Mesothelial cell of epicardium (in vitro differentiated cells): ENCODE results near the gene CHSY3. TPM values are rescaled to one million over a fixed set of nuclear protein-coding genes. Genes with fewer than 3 reads are reported as not detected.

Experiments
- DNase-seq, 2 experiments: peaks; one replicate each; pipeline ENCODE4 v3.0.0; 2021; ENCODE audit warnings: low spot score in 2 of 2; ENCODE audit not compliant: unreplicated experiment in 2 of 2
- H3K27ac Mint-ChIP-seq: 2 replicates; pipeline ENCODE4 v1.8.0; 2021; ENCODE audit warnings: mixed read lengths
- H3K27me3 Mint-ChIP-seq: 2 replicates; pipeline ENCODE4 v1.8.0; 2021; ENCODE audit warnings: low read depth, mixed read lengths
- H3K36me3 Mint-ChIP-seq: 2 replicates; pipeline ENCODE4 v1.8.0; 2021; ENCODE audit warnings: mixed read lengths
- H3K4me1 Mint-ChIP-seq: 2 replicates; pipeline ENCODE4 v1.8.0; 2021; ENCODE audit warnings: mixed read lengths
- H3K4me3 Mint-ChIP-seq: 2 replicates; pipeline ENCODE4 v1.8.0; 2021; ENCODE audit warnings: mild to moderate bottlenecking, moderate library complexity, mixed read lengths
- H3K9me3 Mint-ChIP-seq: 2 replicates; pipeline ENCODE4 v1.8.0; 2021; ENCODE audit warnings: mixed read lengths
- total RNA-seq: library from RNA; stranded (reverse); gene quantifications from 3 replicates; pipeline ENCODE4 v1.2.1, GENCODE V29; 2021
- TF ChIP-seq, protein P1 (sequence below): fragments of 200-600 bp; sonication (generic); IDR thresholded peaks from one replicate; pipeline ENCODE4 v1.5.0; 2021; ENCODE audit warnings: antibody characterized with exemption; ENCODE audit not compliant: unreplicated experiment

CHSY3 gene
- total RNA-seq, 1 donor from 2014 or later, result 4.8 TPM

DNA sequence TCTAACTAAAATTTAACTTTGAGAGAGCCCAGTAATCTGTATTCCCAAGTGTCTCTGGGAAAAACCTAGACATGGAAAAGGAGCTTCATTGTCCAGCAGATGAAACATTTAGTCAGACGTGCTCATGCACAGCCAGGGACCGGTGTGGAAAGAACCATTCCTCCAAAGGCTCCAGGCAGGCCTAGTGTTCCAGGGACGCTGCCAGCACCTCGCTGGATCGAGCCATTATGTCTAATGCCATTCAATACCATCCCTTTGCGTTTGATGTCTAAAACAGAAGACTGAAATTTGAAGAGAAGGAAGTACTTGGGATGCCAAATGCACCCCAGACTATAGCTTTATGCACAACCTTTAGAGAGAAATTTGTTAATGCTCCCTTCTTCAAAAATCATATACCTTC, 1.4 kb upstream of the CHSY3 start:
- TF ChIP-seq, protein P1, sequence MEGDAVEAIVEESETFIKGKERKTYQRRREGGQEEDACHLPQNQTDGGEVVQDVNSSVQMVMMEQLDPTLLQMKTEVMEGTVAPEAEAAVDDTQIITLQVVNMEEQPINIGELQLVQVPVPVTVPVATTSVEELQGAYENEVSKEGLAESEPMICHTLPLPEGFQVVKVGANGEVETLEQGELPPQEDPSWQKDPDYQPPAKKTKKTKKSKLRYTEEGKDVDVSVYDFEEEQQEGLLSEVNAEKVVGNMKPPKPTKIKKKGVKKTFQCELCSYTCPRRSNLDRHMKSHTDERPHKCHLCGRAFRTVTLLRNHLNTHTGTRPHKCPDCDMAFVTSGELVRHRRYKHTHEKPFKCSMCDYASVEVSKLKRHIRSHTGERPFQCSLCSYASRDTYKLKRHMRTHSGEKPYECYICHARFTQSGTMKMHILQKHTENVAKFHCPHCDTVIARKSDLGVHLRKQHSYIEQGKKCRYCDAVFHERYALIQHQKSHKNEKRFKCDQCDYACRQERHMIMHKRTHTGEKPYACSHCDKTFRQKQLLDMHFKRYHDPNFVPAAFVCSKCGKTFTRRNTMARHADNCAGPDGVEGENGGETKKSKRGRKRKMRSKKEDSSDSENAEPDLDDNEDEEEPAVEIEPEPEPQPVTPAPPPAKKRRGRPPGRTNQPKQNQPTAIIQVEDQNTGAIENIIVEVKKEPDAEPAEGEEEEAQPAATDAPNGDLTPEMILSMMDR, result no peak
- peaks cover 59% of the 10 kb centered on the region for H3K27me3 Mint-ChIP-seq
- DNase-seq, result no peak
- no peaks in the 10 kb centered on the region for H3K36me3 Mint-ChIP-seq
- H3K9me3 Mint-ChIP-seq, result no peaks in the 10 kb centered on the region
- no peak overlapping the region for H3K27ac Mint-ChIP-seq
- H3K4me3 Mint-ChIP-seq, result peak overlapping the region; percentile 26
- H3K4me1 Mint-ChIP-seq, result peaks cover 18% of the 10 kb centered on the region

DNA sequence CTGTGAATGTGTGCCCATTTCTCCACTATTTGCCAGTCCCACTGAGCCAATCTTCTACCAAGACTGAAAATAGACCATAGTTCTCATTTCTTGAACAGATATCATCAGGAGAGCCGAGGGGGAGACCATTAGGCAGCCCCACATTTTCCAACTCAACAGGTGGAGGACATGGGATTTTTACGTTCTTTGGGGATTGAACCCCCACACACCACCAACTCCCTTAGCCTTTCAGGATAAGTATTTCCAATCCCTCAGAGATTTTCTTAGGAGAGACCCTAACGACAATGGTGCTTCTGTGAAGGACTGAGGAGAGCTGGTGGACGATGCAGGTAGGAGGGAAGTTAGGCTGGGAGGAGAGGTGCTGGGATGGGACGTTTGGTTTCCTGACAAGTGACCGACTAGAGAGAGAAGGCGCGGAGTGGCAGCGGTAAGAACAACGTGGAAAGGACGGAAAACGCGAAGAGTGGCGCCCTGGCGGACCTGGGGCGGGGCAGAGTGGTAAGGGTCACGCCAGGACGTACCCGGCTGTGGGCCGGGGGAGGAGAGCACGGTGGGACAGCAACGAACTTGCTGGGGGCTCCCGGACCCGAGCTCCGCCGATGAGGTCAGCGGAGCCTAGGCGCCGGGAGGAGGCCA, 681 bp upstream of the CHSY3 start:
- H3K36me3 Mint-ChIP-seq, result no peaks in the 10 kb centered on the region
- H3K27me3 Mint-ChIP-seq, result peaks cover 61% of the 10 kb centered on the region
- peak overlapping the region; percentile 11 for H3K27ac Mint-ChIP-seq
- H3K4me3 Mint-ChIP-seq, result peak overlapping the region; percentile 75
- H3K9me3 Mint-ChIP-seq, result no peaks in the 10 kb centered on the region
- TF ChIP-seq, protein P1, result no peak
- H3K4me1 Mint-ChIP-seq, result peaks cover 18% of the 10 kb centered on the region
- no peak for DNase-seq

DNA sequence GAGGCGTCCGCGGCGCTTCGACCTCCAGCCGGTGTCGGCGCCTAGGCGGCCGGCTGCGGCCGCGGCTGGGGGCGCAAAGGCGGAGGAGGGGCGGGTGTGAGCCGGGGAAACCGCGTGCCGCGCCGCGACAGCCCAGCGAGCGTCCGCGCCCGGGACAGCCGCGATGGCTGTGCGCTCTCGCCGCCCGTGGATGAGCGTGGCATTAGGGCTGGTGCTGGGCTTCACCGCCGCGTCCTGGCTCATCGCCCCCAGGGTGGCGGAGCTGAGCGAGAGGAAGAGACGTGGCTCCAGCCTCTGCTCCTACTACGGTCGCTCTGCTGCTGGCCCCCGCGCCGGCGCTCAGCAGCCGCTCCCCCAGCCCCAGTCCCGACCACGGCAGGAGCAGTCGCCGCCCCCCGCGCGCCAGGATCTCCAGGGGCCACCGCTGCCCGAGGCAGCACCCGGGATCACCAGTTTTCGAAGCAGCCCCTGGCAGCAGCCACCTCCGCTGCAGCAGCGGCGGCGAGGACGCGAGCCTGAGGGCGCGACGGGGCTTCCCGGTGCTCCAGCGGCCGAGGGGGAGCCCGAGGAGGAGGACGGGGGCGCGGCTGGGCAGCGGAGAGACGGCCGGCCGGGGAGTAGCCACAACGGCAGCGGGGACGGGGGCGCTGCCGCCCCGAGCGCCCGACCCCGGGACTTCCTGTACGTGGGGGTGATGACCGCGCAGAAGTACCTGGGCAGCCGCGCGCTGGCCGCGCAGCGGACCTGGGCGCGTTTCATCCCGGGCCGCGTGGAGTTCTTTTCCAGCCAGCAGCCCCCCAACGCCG, 605 bp downstream of the CHSY3 start:
- peak in 1 of 2 experiments; percentile 59 for DNase-seq
- peak overlapping the region; percentile 75 for H3K4me3 Mint-ChIP-seq
- no peaks in the 10 kb centered on the region for H3K9me3 Mint-ChIP-seq
- peaks cover 57% of the 10 kb centered on the region for H3K27me3 Mint-ChIP-seq
- H3K36me3 Mint-ChIP-seq, result no peaks in the 10 kb centered on the region
- H3K27ac Mint-ChIP-seq, result no peak overlapping the region
- TF ChIP-seq, protein P1, result no peak
- peaks cover 18% of the 10 kb centered on the region for H3K4me1 Mint-ChIP-seq

DNA sequence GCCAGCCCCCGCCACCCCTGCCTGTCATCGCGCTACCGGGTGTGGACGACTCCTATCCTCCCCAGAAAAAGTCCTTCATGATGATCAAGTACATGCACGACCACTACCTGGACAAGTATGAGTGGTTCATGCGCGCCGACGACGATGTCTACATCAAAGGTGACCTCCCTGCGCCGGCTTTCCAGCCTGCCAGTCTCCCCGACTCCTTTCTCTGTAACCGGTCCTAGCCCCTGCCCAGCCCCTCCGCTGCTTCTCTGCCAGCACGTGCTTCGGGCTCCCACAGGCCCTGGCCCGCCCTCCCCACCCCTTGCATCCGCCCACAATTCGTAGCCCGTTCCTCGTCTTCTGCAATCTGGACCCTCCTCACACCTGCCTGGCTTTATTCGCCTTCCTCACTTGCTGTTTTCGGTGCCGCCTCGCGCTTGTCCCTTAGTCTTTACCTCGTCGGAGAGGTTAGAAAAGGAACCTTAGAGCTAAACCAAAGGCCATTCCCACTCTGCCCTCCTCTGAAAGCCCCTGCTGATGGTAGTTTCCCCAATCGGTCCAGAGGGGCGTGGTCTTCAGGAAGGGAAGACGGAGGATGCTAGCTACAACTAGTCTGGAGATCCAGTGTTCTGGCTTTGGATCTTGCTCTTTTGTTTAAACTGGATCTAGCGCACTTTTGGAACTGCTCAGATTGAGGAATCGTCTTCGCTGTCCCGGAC, 1.4 kb downstream of the CHSY3 start:
- peak overlapping the region; percentile 75 for H3K4me3 Mint-ChIP-seq
- H3K27me3 Mint-ChIP-seq, result peaks cover 56% of the 10 kb centered on the region
- no peaks in the 10 kb centered on the region for H3K9me3 Mint-ChIP-seq
- H3K27ac Mint-ChIP-seq, result no peak overlapping the region
- no peak for DNase-seq
- TF ChIP-seq, protein P1, result no peak
- no peaks in the 10 kb centered on the region for H3K36me3 Mint-ChIP-seq
- peaks cover 18% of the 10 kb centered on the region for H3K4me1 Mint-ChIP-seq

DNA sequence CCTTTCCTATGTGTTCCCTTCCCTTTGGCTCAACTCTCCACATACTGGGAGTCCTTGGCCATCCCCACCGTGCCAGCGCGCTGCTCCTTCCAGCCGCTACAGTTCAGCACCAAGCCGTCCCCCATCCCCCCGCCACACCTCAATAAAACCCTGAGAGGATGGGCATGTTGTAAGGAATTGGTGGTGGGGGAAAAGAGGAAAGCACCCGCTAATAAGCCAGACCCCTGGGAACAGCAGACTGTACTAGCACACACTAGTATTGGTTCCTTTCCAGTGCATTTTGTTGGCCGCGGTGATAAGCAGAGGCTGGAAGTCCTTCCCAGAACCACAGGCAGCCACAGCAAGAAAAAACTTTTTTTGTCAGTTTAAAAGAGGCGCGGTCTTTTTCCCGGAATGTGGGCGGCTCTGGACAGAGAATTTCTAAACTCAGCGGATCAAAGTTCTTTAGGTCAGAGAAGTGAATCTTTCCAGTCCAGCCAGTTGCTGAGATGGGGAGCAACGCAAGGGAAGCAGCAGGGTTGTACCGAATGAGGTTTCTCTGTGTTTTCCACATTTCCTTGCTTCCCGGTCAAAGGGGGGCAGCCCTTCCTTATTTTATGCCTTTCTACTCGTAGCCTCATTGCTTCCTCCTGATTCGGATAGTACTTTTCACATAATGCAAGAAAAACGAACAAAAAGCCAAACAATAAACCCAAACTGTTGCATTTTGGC, 2.1 kb downstream of the CHSY3 start:
- H3K4me1 Mint-ChIP-seq, result peaks cover 18% of the 10 kb centered on the region
- TF ChIP-seq, protein P1, result no peak
- no peak overlapping the region for H3K27ac Mint-ChIP-seq
- no peak for DNase-seq
- H3K27me3 Mint-ChIP-seq, result peaks cover 52% of the 10 kb centered on the region
- H3K36me3 Mint-ChIP-seq, result no peaks in the 10 kb centered on the region
- no peaks in the 10 kb centered on the region for H3K9me3 Mint-ChIP-seq
- peak overlapping the region; percentile 75 for H3K4me3 Mint-ChIP-seq
